K562 (cell line): Measurements from ENCODE around the gene FAAP100. TPM values are rescaled to one million over a fixed set of nuclear protein-coding genes. Genes with fewer than 3 reads are reported as not detected.

ENCODE experiments used
- ATAC-seq: fragments of 200-7000 bp; cut with Tn5 transposase; 3 replicates; pipeline ENCODE4 v1.9.1; 2020; ENCODE audit warnings: moderate library complexity
- BruUV-seq: library from RNA; stranded (reverse); fragments of 400-500 nt; replicated peaks from 2 replicates; lab custom pipeline; 2021; lab: Mats Ljungman, UMichigan
- CTCF ChIA-PET: fragments of 300-600 bp; formaldehyde crosslinking; extraction: SDS; loops from one replicate; lab custom pipeline; 2021; ENCODE audit warnings: low intra/inter-chr PET ratio; lab: Yijun Ruan, JAX
- POLR2A ChIA-PET: fragments of 300-600, 350-650 bp; sonication (Branson Sonifier 250); formaldehyde crosslinking; extraction: SDS; loops from one replicate; lab custom pipeline; 2021; ENCODE audit warnings: antibody characterized with exemption, inconsistent platforms; lab: Yijun Ruan, JAX
- DNase-seq, 4 experiments: peaks; one replicate each; pipeline versions ENCODE4 v3.0.0 to v3.0.0-alpha.2; 2011 to 2018; ENCODE audit warnings: low spot score in 3 of 4, mixed read lengths in 3 of 4; ENCODE audit errors: extremely low read depth in 1 of 4
- FAIRE-seq: peaks from 2 replicates; lab custom pipeline; 2011; peaks lifted over from hg19 to GRCh38; lab: Jason Lieb, UNC
- H2AFZ ChIP-seq: 2 replicates; pipeline ENCODE4 v1.6.0; 2011; ENCODE audit warnings: low read depth, low read length, control low read depth, inconsistent platforms
- H3K27ac ChIP-seq: fragments of 200-600 bp; 3 replicates; pipeline ENCODE4 v1.8.0; 2011; ENCODE audit warnings: low read depth, mild to moderate bottlenecking, control low read depth, inconsistent platforms, low read length, moderate library complexity, mixed read lengths; ENCODE audit errors: extremely low read depth
- H3K27me3 ChIP-seq, 2 experiments: fragments of 300-600 bp in 1 of 2; 2 replicates in 1 of 2; 3 replicates in 1 of 2; pipeline versions ENCODE4 v1.6.0 to v1.8.0; 2011; ENCODE audit warnings: inconsistent platforms in 2 of 2, low read length in 2 of 2, mild to moderate bottlenecking in 1 of 2, mixed read lengths in 1 of 2, moderate library complexity in 1 of 2; ENCODE audit not compliant: control insufficient read depth in 2 of 2, insufficient read depth in 2 of 2
- H3K36me3 ChIP-seq: fragments of 300-600 bp; 3 replicates; pipeline ENCODE4 v1.8.0; 2011; ENCODE audit warnings: mild to moderate bottlenecking, low read length, inconsistent platforms; ENCODE audit not compliant: control insufficient read depth, insufficient read depth
- H3K4me1 ChIP-seq, 2 experiments: fragments of 200-600 bp in 1 of 2; replicated peaks in 1 of 2; 2 replicates in 1 of 2; 3 replicates in 1 of 2; pipeline versions ENCODE4 v1.5.1 to v1.8.0; 2011; ENCODE audit warnings: inconsistent platforms in 2 of 2, low read length in 2 of 2, mild to moderate bottlenecking in 1 of 2, mixed read lengths in 1 of 2, moderate library complexity in 1 of 2; ENCODE audit not compliant: control insufficient read depth in 2 of 2, insufficient read depth in 2 of 2
- H3K4me2 ChIP-seq: 2 replicates; pipeline ENCODE4 v1.6.1; 2011; ENCODE audit warnings: low read length, control low read depth, inconsistent platforms, mixed read lengths; ENCODE audit not compliant: insufficient read depth
- H3K4me3 ChIP-seq: fragments of 200-600 bp; sonication (generic), shearing (Covaris generic); 2 replicates; pipeline ENCODE4 v1.5.1; 2016; ENCODE audit warnings: control low read depth, inconsistent platforms
- H3K79me2 ChIP-seq: fragments of 200-600 bp; 3 replicates; pipeline ENCODE4 v1.8.0; 2011; ENCODE audit warnings: low read length, inconsistent platforms; ENCODE audit not compliant: control insufficient read depth, insufficient read depth
- H3K9ac ChIP-seq, 2 experiments: 2 replicates each; pipeline versions ENCODE4 v1.6.0 to v1.6.1; 2011; ENCODE audit warnings: low read depth in 2 of 2, low read length in 2 of 2, control low read depth in 1 of 2, inconsistent platforms in 1 of 2, mild to moderate bottlenecking in 1 of 2, mixed read lengths in 1 of 2; ENCODE audit not compliant: insufficient read depth in 1 of 2
- H3K9me1 ChIP-seq: one replicate; pipeline ENCODE4 v1.6.0; 2011; ENCODE audit warnings: inconsistent platforms, mild to moderate bottlenecking, low read length, moderate library complexity; ENCODE audit not compliant: control insufficient read depth, insufficient read depth
- H3K9me3 ChIP-seq: replicated peaks from 2 replicates; pipeline ENCODE4 v1.5.1; 2011; ENCODE audit warnings: low read depth, low read length, inconsistent platforms; ENCODE audit not compliant: control insufficient read depth, insufficient read depth
- H4K20me1 ChIP-seq: replicated peaks from 2 replicates; pipeline ENCODE4 v1.6.1; 2011; ENCODE audit warnings: low read length, inconsistent platforms, mixed read lengths; ENCODE audit not compliant: control insufficient read depth, insufficient read depth
- CAMTA2 ChIP-seq: fragments of 250-450 bp; sonication (Bioruptor Pico); conservative IDR thresholded peaks from 2 replicates; pipeline ENCODE4 v1.5.1; 2022
- E2F3 ChIP-seq: fragments of 250-450 bp; sonication (Bioruptor Pico); IDR thresholded peaks from 2 replicates; pipeline ENCODE4 v1.4.0; 2020; ENCODE audit warnings: mild to moderate bottlenecking
- EZH2 ChIP-seq: IDR thresholded peaks from 2 replicates; pipeline ENCODE4 v1.6.1; 2012; ENCODE audit warnings: low read depth, mild to moderate bottlenecking, inconsistent platforms, low read length, borderline replicate concordance
- KAT8 ChIP-seq: fragments of 450-650 bp; IDR thresholded peaks from 2 replicates; pipeline ENCODE4 v1.6.1; 2016; ENCODE audit warnings: low read depth, mild to moderate bottlenecking
- KDM4B ChIP-seq, 2 experiments: fragments of 450-650 bp in 1 of 2; sonication (generic) in 1 of 2; IDR thresholded peaks; 2 replicates each; pipeline ENCODE4 v1.6.1; 2016 to 2017; ENCODE audit warnings: borderline replicate concordance in 2 of 2, antibody characterized with exemption in 1 of 2, low read depth in 1 of 2, mild to moderate bottlenecking in 1 of 2
- KLF16 ChIP-seq: IDR thresholded peaks from 2 replicates; pipeline ENCODE4 v1.6.1; 2016; ENCODE audit warnings: antibody characterized with exemption
- NBN ChIP-seq: fragments of 450-650 bp; IDR thresholded peaks from 2 replicates; pipeline ENCODE4 v1.6.1; 2016; ENCODE audit warnings: low read depth, mild to moderate bottlenecking
- RBM15 ChIP-seq: fragments of 200-400 bp; formaldehyde crosslinking; IDR thresholded peaks from 2 replicates; pipeline ENCODE4 v1.6.1; 2018; ENCODE audit warnings: mild to moderate bottlenecking, low read length, moderate library complexity; ENCODE audit not compliant: insufficient read depth
- TEAD1 ChIP-seq, 2 experiments: fragments of 450-650 bp in 1 of 2; sonication (generic) in 1 of 2; formaldehyde crosslinking; IDR thresholded peaks; 2 replicates each; pipeline versions ENCODE4 v1.4.0 to v1.8.0; 2020 to 2022; ENCODE audit warnings: mild to moderate bottlenecking in 2 of 2, missing genetic modification reagents in 1 of 2
- YY1 ChIP-seq, 3 experiments: IDR thresholded peaks; 2 replicates each; pipeline ENCODE4 v1.6.1; 2011; ENCODE audit warnings: low read length in 2 of 3, mild to moderate bottlenecking in 2 of 3, moderate library complexity in 2 of 3, borderline replicate concordance in 1 of 3, control low read depth in 1 of 3, low read depth in 1 of 3; ENCODE audit not compliant: insufficient read depth in 3 of 3, insufficient replicate concordance in 2 of 3, control insufficient read depth in 1 of 3, insufficient read length in 1 of 3; ENCODE audit errors: extremely low read depth in 1 of 3
- ZNF197 ChIP-seq: fragments of 200-800 bp; sonication (Bioruptor generic); IDR thresholded peaks from 2 replicates; pipeline ENCODE4 v1.6.1; 2016; ENCODE audit warnings: low read depth, missing genetic modification characterization, missing compliant biosample characterization
- WGBS: fragments of 100-300 bp; shearing (Covaris generic); methylation state at CpG from one replicate; pipeline ENCODE4 v1.1.6; 2016; ENCODE audit warnings: low coverage, mixed read lengths; ENCODE audit not compliant: insufficient coverage; ENCODE audit errors: missing lambda C conversion rate; 5-methylcytosine and 5-hydroxymethylcytosine counted together
- in situ Hi-C: fragments of 300-500 bp; cut with MboI; formaldehyde crosslinking; loops from 4 replicates; pipeline ENCODE4 v1.15.0; 2018; ENCODE audit warnings: inconsistent platforms, mixed read lengths
- intact Hi-C: fragments of 100-400 bp; cut with micrococcal nuclease; formaldehyde crosslinking; loops from 2 replicates; pipeline ENCODE4 v1.14.2; 2022
- polyA plus RNA-seq, 8 experiments: library from polyadenylated mRNA; depleted of rRNA in 4 of 8; stranded (reverse) in 5 of 8; unstranded in 3 of 8; fragments of >200 nt; fragmentation: Nextera tagmentation in 2 of 8; fragmentation: Illumina TruSeq in 1 of 8; extraction: Ambion mirVana in 2 of 8; extraction: Trizol in 1 of 8; gene quantifications; 2 replicates each; pipeline versions ENCODE4 v1.2.1 to v1.2.3, GENCODE V29; 2011 to 2014; ENCODE audit warnings: inconsistent platforms in 1 of 8, missing spikeins in 1 of 8
- total RNA-seq, 7 experiments: library from RNA; depleted of rRNA in 6 of 7; stranded (reverse); fragments of >200 nt in 6 of 7; fragmentation: Illumina TruSeq in 2 of 7; extraction: Trizol in 2 of 7; gene quantifications; 2 replicates each; pipeline versions ENCODE4 v1.2.1 to v1.2.3, GENCODE V29; 2011 to 2021; ENCODE audit warnings: low replicate concordance in 1 of 7
- TF ChIP-seq, protein P1 (sequence below): fragments of 250-450 bp; sonication (Bioruptor Pico); IDR thresholded peaks from 2 replicates; pipeline ENCODE4 v1.4.0; 2020; ENCODE audit warnings: borderline replicate concordance
- TF ChIP-seq, protein P2 (sequence below): sonication (generic); formaldehyde crosslinking; IDR thresholded peaks from 2 replicates; pipeline ENCODE4 v1.8.1; 2023; ENCODE audit warnings: mild to moderate bottlenecking, missing genetic modification reagents, moderate library complexity
- TF ChIP-seq, protein P3 (sequence below): fragments of 450-650 bp; IDR thresholded peaks from 2 replicates; pipeline ENCODE4 v1.6.1; 2016

Gene FAAP100
- total and polyA plus RNA-seq, 9 of the 15 experiments (the other 6 are each of a cell fraction or from before 2014, with no cell fraction given), result 0.31 to 51.2 (median 12.6) TPM

DNA sequence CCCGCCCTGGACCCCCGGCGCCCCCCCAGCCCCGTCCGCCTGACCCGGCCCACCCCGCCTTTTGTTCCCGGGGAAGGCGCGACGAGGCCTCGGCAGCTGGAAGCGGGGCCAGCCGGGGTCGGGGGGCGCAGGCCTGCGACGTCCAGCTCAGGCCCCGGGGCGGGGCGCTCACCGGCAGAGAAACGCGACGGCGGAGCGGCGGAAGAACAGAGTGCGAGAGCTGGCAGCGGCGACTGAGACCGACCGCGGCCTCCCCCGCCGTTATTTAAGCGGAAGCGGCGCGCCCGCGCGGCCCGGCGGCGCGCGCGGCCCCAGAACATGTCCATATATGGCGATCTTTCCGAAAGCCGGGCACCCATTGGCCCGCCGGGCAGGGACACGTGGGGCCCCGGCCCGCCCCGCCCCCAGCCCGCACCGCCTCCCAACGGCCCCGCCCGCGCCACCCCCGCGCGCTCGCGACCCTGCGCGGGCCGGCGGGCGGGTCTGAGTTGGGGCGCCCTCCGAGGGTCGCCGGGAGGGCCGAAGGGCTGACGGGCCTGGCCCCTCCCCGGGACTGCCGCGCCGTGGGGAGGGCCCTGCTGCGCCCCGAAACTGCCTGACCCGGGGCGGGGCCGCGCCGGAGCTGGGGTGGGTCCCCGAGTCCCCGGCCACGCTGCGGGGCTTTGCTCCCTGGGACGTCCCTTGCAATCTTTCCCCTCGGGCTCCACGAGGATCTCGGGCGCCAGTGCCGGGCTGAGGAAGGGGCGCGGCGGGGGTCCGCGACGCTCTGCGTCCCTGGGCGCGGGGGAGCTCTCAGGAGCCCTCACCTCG lies 39.4 kb downstream of the FAAP100 start, which contains the start of gene ACTG1:
ACTG1 (minus strand) TSS at position 238 of the 810 bp plus-strand sequence. CDS start 445 bp downstream, outside the sequence.
- in situ Hi-C loops, result no loop called here
- TF ChIP-seq RBM15 (no peak), KDM4B (IDR thresholded peaks at IDR 0.05; ENCODE audit: borderline replicate concordance in 2 of 2, low read depth in 1 of 2) (0 out of 4 replicates have a peak, but pooled peaks of 1 of the 2 experiments have one; percentile 45), EZH2 (no peak), YY1 (IDR thresholded peaks at IDR 0.05; ENCODE audit: borderline replicate concordance in 1 of 3, control insufficient read depth in 1 of 3, extremely low read depth in 1 of 3, insufficient read depth in 3 of 3, insufficient read length in 1 of 3, insufficient replicate concordance in 2 of 3, low read depth in 1 of 3, low read length in 2 of 3) (peak in 1 of 3 experiments; percentile 23), KLF16 (no peak), TEAD1 (CRISPR knock-in tag; IDR thresholded peaks at IDR 0.05) (no peak; a peak in 1 of 4 replicates), ZNF197 (CRISPR knock-in tag) (peak; percentile 92), CAMTA2 (CRISPR knock-in tag) (no peak), KAT8 (no peak), E2F3 (CRISPR knock-in tag) (0 out of 2 replicates have a peak, but pooled peaks have one; percentile 60), NBN (no peak)
- TF ChIP-seq, protein P1, sequence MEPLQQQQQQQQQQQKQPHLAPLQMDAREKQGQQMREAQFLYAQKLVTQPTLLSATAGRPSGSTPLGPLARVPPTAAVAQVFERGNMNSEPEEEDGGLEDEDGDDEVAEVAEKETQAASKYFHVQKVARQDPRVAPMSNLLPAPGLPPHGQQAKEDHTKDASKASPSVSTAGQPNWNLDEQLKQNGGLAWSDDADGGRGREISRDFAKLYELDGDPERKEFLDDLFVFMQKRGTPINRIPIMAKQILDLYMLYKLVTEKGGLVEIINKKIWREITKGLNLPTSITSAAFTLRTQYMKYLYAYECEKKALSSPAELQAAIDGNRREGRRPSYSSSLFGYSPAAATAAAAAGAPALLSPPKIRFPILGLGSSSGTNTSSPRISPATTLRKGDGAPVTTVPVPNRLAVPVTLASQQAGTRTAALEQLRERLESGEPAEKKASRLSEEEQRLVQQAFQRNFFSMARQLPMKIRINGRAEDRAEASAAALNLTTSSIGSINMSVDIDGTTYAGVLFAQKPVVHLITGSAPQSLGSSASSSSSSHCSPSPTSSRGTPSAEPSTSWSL, result no peak
- TF ChIP-seq, protein P2, sequence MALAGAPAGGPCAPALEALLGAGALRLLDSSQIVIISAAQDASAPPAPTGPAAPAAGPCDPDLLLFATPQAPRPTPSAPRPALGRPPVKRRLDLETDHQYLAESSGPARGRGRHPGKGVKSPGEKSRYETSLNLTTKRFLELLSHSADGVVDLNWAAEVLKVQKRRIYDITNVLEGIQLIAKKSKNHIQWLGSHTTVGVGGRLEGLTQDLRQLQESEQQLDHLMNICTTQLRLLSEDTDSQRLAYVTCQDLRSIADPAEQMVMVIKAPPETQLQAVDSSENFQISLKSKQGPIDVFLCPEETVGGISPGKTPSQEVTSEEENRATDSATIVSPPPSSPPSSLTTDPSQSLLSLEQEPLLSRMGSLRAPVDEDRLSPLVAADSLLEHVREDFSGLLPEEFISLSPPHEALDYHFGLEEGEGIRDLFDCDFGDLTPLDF (CRISPR knock-in tag), result peak; percentile 32; the same call in 1 of the 2 replicates
- TF ChIP-seq, protein P3, sequence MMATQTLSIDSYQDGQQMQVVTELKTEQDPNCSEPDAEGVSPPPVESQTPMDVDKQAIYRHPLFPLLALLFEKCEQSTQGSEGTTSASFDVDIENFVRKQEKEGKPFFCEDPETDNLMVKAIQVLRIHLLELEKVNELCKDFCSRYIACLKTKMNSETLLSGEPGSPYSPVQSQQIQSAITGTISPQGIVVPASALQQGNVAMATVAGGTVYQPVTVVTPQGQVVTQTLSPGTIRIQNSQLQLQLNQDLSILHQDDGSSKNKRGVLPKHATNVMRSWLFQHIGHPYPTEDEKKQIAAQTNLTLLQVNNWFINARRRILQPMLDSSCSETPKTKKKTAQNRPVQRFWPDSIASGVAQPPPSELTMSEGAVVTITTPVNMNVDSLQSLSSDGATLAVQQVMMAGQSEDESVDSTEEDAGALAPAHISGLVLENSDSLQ, result no peak

More for the DNA sequence above, 39.4 kb downstream of the FAAP100 start, which contains the start of gene ACTG1:
- peaks cover 38% of the 10 kb centered on the region for H4K20me1 ChIP-seq
- intact Hi-C loops, result no loop called here
- WGBS, result 2% methylated on average over 21 of the region's 111 CpGs
- 0 out of 2 replicates have a peak, but pooled peaks cover 1% of the 10 kb centered on the region for H3K9me3 ChIP-seq
- peaks cover 37% of the 10 kb centered on the region for H3K79me2 ChIP-seq
- H3K9me1 ChIP-seq, result peaks cover 9% of the 10 kb centered on the region
- POLR2A ChIA-PET, result interaction anchor here (0.5 to 6.4 kb wide), 27 partner anchors 10 to 594 kb away, joined by 3 to 132 read pairs (median 4); partner anchors contain the start of genes CEP131, FAAP100, MRPL12 and SLC38A10
- peak within 1 kb of the TSS; percentile 96 for H3K27ac ChIP-seq
- peak within 1 kb of the TSS; percentile 98 to 100 for H3K9ac ChIP-seq
- BruUV-seq, result no TSS peak
- H3K27me3 ChIP-seq, result no peaks in the 10 kb centered on the region
- peak; percentile 93 to 97 (median 96) for DNase-seq
- H3K4me2 ChIP-seq, result peak within 1 kb of the TSS; percentile 94
- CTCF ChIA-PET, result interaction anchor here (0.6 to 0.7 kb wide), 2 partner anchors 29 to 218 kb away, joined by 3 read pairs; partner anchors contain the start of gene SLC38A10
- peak within 1 kb of the TSS; percentile 86 for H3K4me3 ChIP-seq
- peaks cover 35 to 66% of the 10 kb centered on the region in 2 experiments; a peak in 4 of 5 replicates for H3K4me1 ChIP-seq
- peaks cover 37% of the 10 kb centered on the region for H3K36me3 ChIP-seq
- no peak for FAIRE-seq
- peak within 1 kb of the TSS; percentile 58 for H2AFZ ChIP-seq
- ATAC-seq, result peak; percentile 75
